HG02884 (cell line): Measurements from ENCODE around the gene ADIRF.
"Not testable (repeated sequence)": the region's sequence is repeated elsewhere in the genome, so short reads cannot be mapped to it uniquely, and the experiment has no call there.

Source experiments
- ATAC-seq: cut with Tn5 transposase; IDR thresholded peaks from one replicate; pipeline ENCODE4 v1.9.1; 2021; ENCODE audit warnings: mild to moderate bottlenecking, moderate library complexity; ENCODE audit not compliant: unreplicated experiment

Gene ADIRF

GRCh38 chr10:86968271-86968993, at the start of gene ADIRF:
ADIRF (plus strand) TSS chr10:86968482; CDS start chr10:86968545, 63 bp downstream.
- no peak for ATAC-seq

GRCh38 chr10:86922553-86922961, 45.7 kb upstream of the ADIRF start:
- ATAC-seq = no peak

GRCh38 chr10:86929468-86930380, 38.6 kb upstream of the ADIRF start:
- ATAC-seq = no peak

GRCh38 chr10:86931872-86932271, 36.4 kb upstream of the ADIRF start:
- ATAC-seq = no peak

- ATAC-seq = no peak
Measured at GRCh38 chr10:86932674-86933073, 35.6 kb upstream of the ADIRF start.

- ATAC-seq = not testable (repeated sequence)
Measured at GRCh38 chr10:86934162-86934711, 34.0 kb upstream of the ADIRF start.

GRCh38 chr10:86936661-86937501, 31.4 kb upstream of the ADIRF start:
- ATAC-seq = no peak

GRCh38 chr10:86937502-86938154, 30.7 kb upstream of the ADIRF start:
- no peak for ATAC-seq

GRCh38 chr10:86938260-86938659, 30.0 kb upstream of the ADIRF start:
- ATAC-seq = no peak

- ATAC-seq = not testable (repeated sequence)
Measured at GRCh38 chr10:86940076-86940475, 28.2 kb upstream of the ADIRF start.

- no peak for ATAC-seq
Measured at GRCh38 chr10:86940677-86941076, 27.6 kb upstream of the ADIRF start.

- ATAC-seq = no peak
Measured at GRCh38 chr10:86941426-86941825, 26.9 kb upstream of the ADIRF start.

- no peak for ATAC-seq
Measured at GRCh38 chr10:86941991-86942421, 26.3 kb upstream of the ADIRF start.

- ATAC-seq = no peak
Measured at GRCh38 chr10:86942441-86943315, 25.6 kb upstream of the ADIRF start.

GRCh38 chr10:86943316-86944030, 24.8 kb upstream of the ADIRF start:
- ATAC-seq = no peak

- no peak for ATAC-seq
Measured at GRCh38 chr10:86944031-86944419, 24.3 kb upstream of the ADIRF start.

GRCh38 chr10:86944471-86944870, 23.8 kb upstream of the ADIRF start:
- ATAC-seq = no peak

- ATAC-seq = no peak
Measured at GRCh38 chr10:86944907-86945306, 23.4 kb upstream of the ADIRF start.
